ENCODE data around the gene NUP98.
"Not testable (repeated sequence)": the region's sequence is repeated elsewhere in the genome, so short reads cannot be mapped to it uniquely, and the experiment has no call there.

NUP98 gene

GRCh38 chr11:3825473-3826154 is 28.3 kb upstream of the NUP98 start:
- no peak for DNase-seq

GRCh38 chr11:3824714-3825472 is 27.5 kb upstream of the NUP98 start:
- peak; percentile 89 to 90 for DNase-seq

GRCh38 chr11:3823762-3824506 is 26.6 kb upstream of the NUP98 start:
- DNase-seq, result no peak

- DNase-seq, result no peak
Observed at GRCh38 chr11:3823303-3823702, 25.9 kb upstream of the NUP98 start.

GRCh38 chr11:3822312-3822711 is 25.0 kb upstream of the NUP98 start:
- DNase-seq, result no peak

DNA sequence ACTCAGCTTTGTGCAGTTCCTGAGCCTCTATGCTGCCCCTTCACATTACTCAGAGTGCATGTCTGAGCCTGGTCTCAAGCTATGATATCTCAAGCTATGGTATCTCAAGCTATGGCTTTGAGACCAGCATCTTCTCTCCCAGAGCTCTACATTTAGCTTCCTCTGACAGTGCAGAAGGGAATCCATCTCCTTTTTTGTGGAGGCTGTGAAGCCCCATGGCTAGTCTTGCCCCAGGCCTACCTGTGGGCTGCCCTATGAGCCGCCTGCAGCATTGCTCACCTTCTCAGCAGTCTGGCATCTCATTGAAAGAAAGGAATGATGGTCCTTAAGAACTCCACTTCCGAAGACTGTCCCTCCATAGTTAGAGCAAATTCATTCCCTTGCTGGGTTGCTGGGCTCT is 23.6 kb upstream of the NUP98 start:
- DNase-seq, result no peak

DNA sequence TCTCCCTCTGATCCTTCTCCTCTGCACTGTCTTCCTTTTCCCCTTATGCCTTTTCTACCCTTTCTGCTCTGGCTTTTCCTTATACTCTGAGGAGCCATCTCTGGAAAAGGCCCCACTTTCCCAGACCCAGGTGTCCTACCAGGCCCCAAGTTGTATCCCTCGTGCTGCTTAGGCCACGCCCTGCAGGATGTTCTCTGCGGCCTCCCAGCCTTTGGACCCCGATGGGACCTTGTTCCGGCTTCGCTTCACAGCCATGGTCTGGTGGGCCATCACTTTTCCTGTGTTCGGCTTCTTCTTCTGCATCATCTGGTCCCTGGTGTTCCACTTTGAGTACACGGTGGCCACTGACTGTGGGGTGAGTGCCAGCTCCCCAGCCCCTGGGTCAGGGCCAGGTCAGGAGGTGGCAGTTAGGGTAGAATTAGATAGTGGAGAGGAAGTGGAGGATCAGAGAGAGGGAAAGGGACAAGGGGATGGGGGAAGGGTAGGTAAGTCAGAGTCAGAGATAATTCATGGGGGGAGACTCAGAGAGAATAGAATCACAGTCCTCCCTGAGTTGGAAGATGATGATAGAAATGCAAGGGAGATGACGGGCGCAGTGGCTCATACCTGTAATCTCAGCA is 19.9 kb upstream of the NUP98 start:
- DNase-seq, result no peak

- DNase-seq, result no peak
Observed at GRCh38 chr11:3816673-3817072, 19.3 kb upstream of the NUP98 start.

DNA sequence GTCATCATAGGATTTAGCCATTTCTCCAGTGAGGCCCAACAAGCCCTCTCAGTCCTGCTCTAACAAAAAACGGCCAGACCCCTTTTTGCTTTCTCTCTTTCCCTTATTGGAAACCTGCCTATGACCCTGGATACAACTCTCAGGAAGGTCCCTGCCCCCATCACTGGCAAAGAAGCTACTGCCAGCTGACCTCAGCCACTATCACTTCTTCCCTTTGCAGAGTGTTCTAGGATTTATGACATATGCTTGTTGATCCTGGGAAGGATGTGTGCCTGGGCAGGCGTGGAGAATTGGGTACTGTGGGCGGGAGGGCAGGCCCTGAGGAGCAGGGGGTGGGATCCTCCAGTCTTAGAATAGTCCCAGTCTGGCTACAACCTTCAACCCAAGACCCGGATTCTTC is 18.5 kb upstream of the NUP98 start:
- no peak for DNase-seq

- DNase-seq, result not testable (repeated sequence)
Observed at GRCh38 chr11:3814832-3815231, 17.5 kb upstream of the NUP98 start.

DNA sequence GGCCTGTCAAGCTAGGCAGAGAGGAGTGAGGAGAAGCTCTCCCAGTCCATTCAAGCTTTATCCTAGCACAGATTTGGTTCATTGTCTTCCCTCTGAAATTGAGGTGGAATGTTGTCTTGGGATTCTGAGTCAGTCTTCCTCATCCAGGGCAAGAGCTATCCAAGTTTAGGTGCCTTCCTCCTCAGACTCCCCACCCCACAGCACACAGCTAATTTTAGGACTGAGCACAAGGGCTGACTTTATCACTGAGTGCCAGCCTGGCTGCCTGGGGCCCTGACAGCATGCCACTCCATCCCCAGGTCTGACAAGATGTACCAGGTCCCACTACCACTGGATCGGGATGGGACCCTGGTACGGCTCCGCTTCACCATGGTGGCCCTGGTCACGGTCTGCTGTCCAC is 13.6 kb upstream of the NUP98 start:
- DNase-seq, result no peak

DNA sequence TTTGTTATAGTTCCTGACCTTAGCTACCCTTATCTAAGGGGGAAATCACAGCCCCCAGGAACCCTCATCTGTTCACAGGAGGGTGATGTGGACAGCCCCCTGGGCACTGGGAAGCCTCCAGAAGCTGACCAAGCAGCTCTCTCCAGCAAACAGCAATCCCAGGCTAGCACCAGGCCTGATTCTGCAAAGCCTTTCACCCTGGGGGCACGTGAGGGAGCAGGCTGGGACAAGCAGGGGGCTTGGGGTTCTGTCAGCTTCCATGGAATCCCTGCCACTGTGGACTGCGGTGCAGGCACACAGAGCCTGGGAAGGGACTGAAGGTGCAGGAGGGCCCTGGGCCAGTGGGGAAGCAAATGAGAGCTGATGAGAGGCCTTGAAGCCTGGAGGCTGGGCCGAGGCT is 13.1 kb upstream of the NUP98 start:
- DNase-seq, result no peak

DNA sequence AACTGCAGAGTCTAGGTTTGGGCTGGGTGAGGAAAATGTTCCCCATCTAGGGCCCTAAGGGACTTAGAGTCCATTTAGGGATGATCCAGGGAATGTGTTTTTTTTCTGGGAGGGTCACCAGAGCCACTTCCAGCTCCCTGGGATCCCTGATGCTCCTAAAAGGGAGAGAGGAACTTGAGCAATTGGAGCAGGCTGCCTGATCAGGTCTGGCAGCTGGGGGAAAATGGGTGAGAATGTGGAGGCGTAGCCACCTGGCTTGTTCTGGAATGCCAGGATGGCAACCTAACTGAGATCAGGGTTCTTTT is 12.2 kb upstream of the NUP98 start:
- no peak for DNase-seq

DNA sequence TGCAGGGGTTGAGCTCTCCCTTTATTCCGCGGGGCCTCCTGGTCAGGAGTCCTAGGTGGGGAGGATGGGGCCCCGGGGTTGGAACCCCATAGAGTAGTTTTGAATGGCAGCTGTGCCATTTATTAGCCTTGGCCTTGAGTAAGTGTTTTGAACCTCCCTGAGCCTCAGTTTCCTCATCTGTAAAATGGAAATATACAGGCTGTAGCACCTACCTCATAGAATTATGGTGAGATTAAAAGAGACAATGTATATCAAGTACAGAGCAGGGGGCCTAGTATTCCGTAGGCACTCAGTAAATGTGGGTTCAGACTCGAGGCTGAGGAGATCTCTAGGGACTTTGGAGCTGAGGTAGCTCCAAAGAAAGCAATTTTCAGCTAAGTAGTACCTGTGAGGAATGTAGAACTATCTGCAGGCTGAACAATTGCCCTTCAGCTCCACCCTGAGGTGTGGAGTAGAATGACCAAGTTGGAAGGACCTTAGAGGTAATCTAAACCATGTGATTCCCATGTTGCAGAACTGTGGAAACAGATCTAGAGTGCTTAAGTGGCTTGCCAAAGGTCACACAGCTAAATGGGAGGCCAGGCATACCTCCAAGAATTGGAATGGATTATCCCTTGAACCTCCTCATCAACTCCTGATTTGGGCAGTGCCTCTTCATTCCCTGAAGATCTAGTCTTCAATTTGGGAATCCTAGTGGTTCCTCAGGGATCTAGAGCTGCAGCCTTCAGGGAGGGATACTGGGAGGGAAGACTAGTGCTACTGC is 11.7 kb upstream of the NUP98 start:
- DNase-seq, result peak; percentile 41 to 48

GRCh38 chr11:3807909-3808860 is 10.8 kb upstream of the NUP98 start, which contains the start of gene PGAP2:
PGAP2 (plus strand) TSS chr11:3808560; CDS start chr11:3811260, 2,700 bp downstream.
- DNase-seq, result peak; percentile 69 to 75

GRCh38 chr11:3803726-3804495 is 6.6 kb upstream of the NUP98 start:
- no peak for DNase-seq

- no peak for DNase-seq
Observed at GRCh38 chr11:3802011-3802790, 4.8 kb upstream of the NUP98 start.

GRCh38 chr11:3799873-3800272 is 2.5 kb upstream of the NUP98 start:
- no peak for DNase-seq

- no peak for DNase-seq
Observed at GRCh38 chr11:3799143-3799542, 1.8 kb upstream of the NUP98 start.

- DNase-seq, result no peak
Observed at GRCh38 chr11:3796801-3797328, 489 bp downstream of the NUP98 start.
